ENCODE data around the gene GNB3. TPM values are rescaled to one million over a fixed set of nuclear protein-coding genes. Genes with fewer than 3 reads are reported as not detected.

Gene GNB3
- total and polyA plus RNA-seq, 4 donors, result under 0.01 to 0.12 TPM; not detected in 2

DNA sequence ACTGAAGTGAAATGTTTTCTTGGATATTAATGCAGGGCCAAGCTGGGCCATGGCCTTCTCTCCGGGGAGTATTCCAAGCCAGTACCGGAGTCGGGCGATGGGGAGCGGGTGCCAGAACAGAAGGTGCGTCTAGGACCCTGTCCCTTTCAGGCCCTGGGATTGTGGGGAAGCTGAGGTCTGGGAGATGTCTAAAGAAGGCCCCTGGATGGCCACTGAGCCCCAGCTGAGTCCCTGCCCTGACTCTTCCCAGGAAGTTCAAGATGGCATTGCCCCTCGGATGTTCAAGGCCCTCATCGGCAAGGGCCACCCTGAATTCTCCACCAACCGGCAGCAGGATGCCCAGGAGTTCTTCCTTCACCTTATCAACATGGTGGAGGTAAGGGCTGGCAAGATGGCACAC lies 19.4 kb downstream of the GNB3 start:
- no peak overlapping the region for H3K4me3 ChIP-seq (ENCODE audit: low read depth in 1 of 3, low read length in 3 of 3)
- 97% methylated on average over 9 of the region's 9 CpGs for WGBS
- peaks cover 18 to 82% (median 48%) of the 10 kb centered on the region in 4 donors for H3K36me3 ChIP-seq (ENCODE audit: control insufficient read depth in 4 of 4, insufficient read depth in 3 of 4, low read depth in 1 of 4, low read length in 3 of 4)
- TF ChIP-seq, protein P1, sequence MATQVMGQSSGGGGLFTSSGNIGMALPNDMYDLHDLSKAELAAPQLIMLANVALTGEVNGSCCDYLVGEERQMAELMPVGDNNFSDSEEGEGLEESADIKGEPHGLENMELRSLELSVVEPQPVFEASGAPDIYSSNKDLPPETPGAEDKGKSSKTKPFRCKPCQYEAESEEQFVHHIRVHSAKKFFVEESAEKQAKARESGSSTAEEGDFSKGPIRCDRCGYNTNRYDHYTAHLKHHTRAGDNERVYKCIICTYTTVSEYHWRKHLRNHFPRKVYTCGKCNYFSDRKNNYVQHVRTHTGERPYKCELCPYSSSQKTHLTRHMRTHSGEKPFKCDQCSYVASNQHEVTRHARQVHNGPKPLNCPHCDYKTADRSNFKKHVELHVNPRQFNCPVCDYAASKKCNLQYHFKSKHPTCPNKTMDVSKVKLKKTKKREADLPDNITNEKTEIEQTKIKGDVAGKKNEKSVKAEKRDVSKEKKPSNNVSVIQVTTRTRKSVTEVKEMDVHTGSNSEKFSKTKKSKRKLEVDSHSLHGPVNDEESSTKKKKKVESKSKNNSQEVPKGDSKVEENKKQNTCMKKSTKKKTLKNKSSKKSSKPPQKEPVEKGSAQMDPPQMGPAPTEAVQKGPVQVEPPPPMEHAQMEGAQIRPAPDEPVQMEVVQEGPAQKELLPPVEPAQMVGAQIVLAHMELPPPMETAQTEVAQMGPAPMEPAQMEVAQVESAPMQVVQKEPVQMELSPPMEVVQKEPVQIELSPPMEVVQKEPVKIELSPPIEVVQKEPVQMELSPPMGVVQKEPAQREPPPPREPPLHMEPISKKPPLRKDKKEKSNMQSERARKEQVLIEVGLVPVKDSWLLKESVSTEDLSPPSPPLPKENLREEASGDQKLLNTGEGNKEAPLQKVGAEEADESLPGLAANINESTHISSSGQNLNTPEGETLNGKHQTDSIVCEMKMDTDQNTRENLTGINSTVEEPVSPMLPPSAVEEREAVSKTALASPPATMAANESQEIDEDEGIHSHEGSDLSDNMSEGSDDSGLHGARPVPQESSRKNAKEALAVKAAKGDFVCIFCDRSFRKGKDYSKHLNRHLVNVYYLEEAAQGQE (IDR thresholded peaks at IDR 0.05), result no peak
- no peak for TF ChIP-seq HNF4G (IDR thresholded peaks at IDR 0.05)
- TF ChIP-seq NR2F2 (IDR thresholded peaks at IDR 0.05), result no peak
- no peak for TF ChIP-seq JUND (IDR thresholded peaks at IDR 0.05)
- no peak for TF ChIP-seq YY1 (IDR thresholded peaks at IDR 0.05)
- TF ChIP-seq, protein P2, sequence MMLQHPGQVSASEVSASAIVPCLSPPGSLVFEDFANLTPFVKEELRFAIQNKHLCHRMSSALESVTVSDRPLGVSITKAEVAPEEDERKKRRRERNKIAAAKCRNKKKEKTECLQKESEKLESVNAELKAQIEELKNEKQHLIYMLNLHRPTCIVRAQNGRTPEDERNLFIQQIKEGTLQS (IDR thresholded peaks at IDR 0.05), result no peak
- TF ChIP-seq, protein P3, sequence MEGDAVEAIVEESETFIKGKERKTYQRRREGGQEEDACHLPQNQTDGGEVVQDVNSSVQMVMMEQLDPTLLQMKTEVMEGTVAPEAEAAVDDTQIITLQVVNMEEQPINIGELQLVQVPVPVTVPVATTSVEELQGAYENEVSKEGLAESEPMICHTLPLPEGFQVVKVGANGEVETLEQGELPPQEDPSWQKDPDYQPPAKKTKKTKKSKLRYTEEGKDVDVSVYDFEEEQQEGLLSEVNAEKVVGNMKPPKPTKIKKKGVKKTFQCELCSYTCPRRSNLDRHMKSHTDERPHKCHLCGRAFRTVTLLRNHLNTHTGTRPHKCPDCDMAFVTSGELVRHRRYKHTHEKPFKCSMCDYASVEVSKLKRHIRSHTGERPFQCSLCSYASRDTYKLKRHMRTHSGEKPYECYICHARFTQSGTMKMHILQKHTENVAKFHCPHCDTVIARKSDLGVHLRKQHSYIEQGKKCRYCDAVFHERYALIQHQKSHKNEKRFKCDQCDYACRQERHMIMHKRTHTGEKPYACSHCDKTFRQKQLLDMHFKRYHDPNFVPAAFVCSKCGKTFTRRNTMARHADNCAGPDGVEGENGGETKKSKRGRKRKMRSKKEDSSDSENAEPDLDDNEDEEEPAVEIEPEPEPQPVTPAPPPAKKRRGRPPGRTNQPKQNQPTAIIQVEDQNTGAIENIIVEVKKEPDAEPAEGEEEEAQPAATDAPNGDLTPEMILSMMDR (IDR thresholded peaks at IDR 0.05; ENCODE audit: low read depth, low read length, missing input control), result no peak
- TF ChIP-seq EGR1 (IDR thresholded peaks at IDR 0.05; ENCODE audit: low read depth in 2 of 2), result no peak
- TF ChIP-seq TAF1 (conservative IDR thresholded peaks at IDR 0.05), result no peak
- no peak for TF ChIP-seq RXRA (IDR thresholded peaks at IDR 0.05)
- no peaks in the 10 kb centered on the region for H3K9me3 ChIP-seq (ENCODE audit: control insufficient read depth in 4 of 4, low read length in 3 of 4)
- H3K27me3 ChIP-seq (ENCODE audit: control insufficient read depth in 4 of 4, insufficient read depth in 4 of 4, low read length in 3 of 4), result no peaks in the 10 kb centered on the region
- H3K4me1 ChIP-seq (ENCODE audit: control insufficient read depth in 4 of 4, insufficient read depth in 4 of 4, low read length in 3 of 4), result no peaks in the 10 kb centered on the region
- H3K9ac ChIP-seq (ENCODE audit: low read depth in 1 of 2, low read length in 2 of 2), result no peak overlapping the region
- no peak for DNase-seq (ENCODE audit: low spot score)
- H3K27ac ChIP-seq (ENCODE audit: low read depth in 1 of 2, low read length in 2 of 2), result no peak overlapping the region

DNA sequence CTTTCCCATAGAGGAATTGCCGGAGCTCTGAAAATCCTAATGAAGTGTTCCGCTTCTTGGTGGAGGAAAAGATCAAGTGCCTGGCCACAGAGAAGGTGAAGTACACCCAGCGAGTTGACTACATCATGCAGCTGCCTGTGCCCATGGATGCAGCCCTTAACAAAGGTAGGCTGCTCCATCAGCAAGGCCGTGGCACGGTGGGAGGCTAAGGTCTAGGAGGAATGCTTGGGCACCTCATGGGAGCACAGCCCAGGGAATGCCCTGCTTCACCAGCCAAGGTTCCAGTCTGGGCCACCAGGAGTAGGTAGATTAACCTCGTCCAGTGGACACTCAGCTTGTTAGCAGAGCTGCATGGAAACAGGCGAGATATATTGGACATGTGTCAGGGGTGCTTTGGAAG lies 20.2 kb downstream of the GNB3 start:
- Histone ChIP-seq H3K9me3 (ENCODE audit: control insufficient read depth in 4 of 4, low read length in 3 of 4) (no peaks in the 10 kb centered on the region), H3K4me3 (ENCODE audit: low read depth in 1 of 3, low read length in 3 of 3) (no peak overlapping the region), H3K27me3 (ENCODE audit: control insufficient read depth in 4 of 4, insufficient read depth in 4 of 4, low read length in 3 of 4) (no peaks in the 10 kb centered on the region), H3K4me1 (ENCODE audit: control insufficient read depth in 4 of 4, insufficient read depth in 4 of 4, low read length in 3 of 4) (no peaks in the 10 kb centered on the region), H3K9ac (ENCODE audit: low read depth in 1 of 2, low read length in 2 of 2) (no peak overlapping the region), H3K36me3 (ENCODE audit: control insufficient read depth in 4 of 4, insufficient read depth in 3 of 4, low read depth in 1 of 4, low read length in 3 of 4) (peaks cover 15 to 82% (median 48%) of the 10 kb centered on the region in 4 donors), H3K27ac (ENCODE audit: low read depth in 1 of 2, low read length in 2 of 2) (no peak overlapping the region)
- WGBS, result 96% methylated on average over 7 of the region's 7 CpGs
- TF ChIP-seq HNF4G (IDR thresholded peaks at IDR 0.05), result no peak
- DNase-seq (ENCODE audit: low spot score), result no peak

DNA sequence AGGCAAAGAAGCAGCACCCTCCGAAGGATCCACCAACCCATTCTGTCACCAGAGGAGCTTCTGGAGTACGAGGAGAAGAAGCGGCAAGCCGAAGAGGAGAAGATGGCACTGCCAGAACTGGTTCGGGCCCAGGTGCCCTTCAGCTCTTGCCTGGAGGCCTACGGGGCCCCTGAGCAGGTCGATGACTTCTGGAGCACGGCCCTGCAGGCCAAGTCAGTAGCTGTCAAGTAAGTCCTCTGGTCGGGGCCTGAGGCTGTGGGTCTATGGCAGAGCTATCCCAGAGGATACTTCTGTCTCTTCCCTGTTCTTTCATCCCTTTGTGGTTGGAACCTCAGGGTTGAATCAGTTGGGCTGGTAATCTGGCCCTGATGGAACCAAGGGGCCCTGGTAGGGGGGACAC lies 20.7 kb downstream of the GNB3 start:
- H3K9me3 ChIP-seq (ENCODE audit: control insufficient read depth in 4 of 4, low read length in 3 of 4), result no peaks in the 10 kb centered on the region
- no peak overlapping the region for H3K9ac ChIP-seq (ENCODE audit: low read depth in 1 of 2, low read length in 2 of 2)
- peaks cover 0 to 1% (median under 1%) of the 10 kb centered on the region in 4 donors for H3K4me1 ChIP-seq (ENCODE audit: control insufficient read depth in 4 of 4, insufficient read depth in 4 of 4, low read length in 3 of 4)
- H3K4me3 ChIP-seq (ENCODE audit: low read depth in 1 of 3, low read length in 3 of 3), result no peak overlapping the region
- peaks cover 12 to 79% (median 46%) of the 10 kb centered on the region in 4 donors for H3K36me3 ChIP-seq (ENCODE audit: control insufficient read depth in 4 of 4, insufficient read depth in 3 of 4, low read depth in 1 of 4, low read length in 3 of 4)
- H3K27ac ChIP-seq (ENCODE audit: low read depth in 1 of 2, low read length in 2 of 2), result no peak overlapping the region
- WGBS, result 91% methylated on average over 9 of the region's 9 CpGs
- DNase-seq (ENCODE audit: low spot score), result no peak
- TF ChIP-seq HNF4A (conservative IDR thresholded peaks at IDR 0.05), result no peak
- TF ChIP-seq FOXA1 (IDR thresholded peaks at IDR 0.05), result no peak
- no peak for TF ChIP-seq FOXA2 (IDR thresholded peaks at IDR 0.05)
- no peak for TF ChIP-seq TAF1 (conservative IDR thresholded peaks at IDR 0.05)
- TF ChIP-seq, protein P4, sequence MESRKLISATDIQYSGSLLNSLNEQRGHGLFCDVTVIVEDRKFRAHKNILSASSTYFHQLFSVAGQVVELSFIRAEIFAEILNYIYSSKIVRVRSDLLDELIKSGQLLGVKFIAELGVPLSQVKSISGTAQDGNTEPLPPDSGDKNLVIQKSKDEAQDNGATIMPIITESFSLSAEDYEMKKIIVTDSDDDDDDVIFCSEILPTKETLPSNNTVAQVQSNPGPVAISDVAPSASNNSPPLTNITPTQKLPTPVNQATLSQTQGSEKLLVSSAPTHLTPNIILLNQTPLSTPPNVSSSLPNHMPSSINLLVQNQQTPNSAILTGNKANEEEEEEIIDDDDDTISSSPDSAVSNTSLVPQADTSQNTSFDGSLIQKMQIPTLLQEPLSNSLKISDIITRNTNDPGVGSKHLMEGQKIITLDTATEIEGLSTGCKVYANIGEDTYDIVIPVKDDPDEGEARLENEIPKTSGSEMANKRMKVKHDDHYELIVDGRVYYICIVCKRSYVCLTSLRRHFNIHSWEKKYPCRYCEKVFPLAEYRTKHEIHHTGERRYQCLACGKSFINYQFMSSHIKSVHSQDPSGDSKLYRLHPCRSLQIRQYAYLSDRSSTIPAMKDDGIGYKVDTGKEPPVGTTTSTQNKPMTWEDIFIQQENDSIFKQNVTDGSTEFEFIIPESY (IDR thresholded peaks at IDR 0.05), result no peak
- TF ChIP-seq GABPA (IDR thresholded peaks at IDR 0.05 in 1 of 2, conservative IDR thresholded peaks at IDR 0.05 in 1 of 2), result no peak
- no peak for TF ChIP-seq YY1 (IDR thresholded peaks at IDR 0.05)
- no peak for TF ChIP-seq JUND (IDR thresholded peaks at IDR 0.05)
- H3K27me3 ChIP-seq (ENCODE audit: control insufficient read depth in 4 of 4, insufficient read depth in 4 of 4, low read length in 3 of 4), result no peaks in the 10 kb centered on the region
